LNCaP clone FGC (cell line): ENCODE measurements around the gene ASB13.

Experiments used
- DNase-seq: peaks from one replicate; pipeline ENCODE4 v3.0.0-alpha.2; 2011; ENCODE audit warnings: low read depth
- H3K4me3 ChIP-seq: 2 replicates; pipeline ENCODE4 v1.5.1; 2011; ENCODE audit warnings: mild to moderate bottlenecking, low read depth, low read length, control low read depth
- CTCF ChIP-seq: IDR thresholded peaks from 2 replicates; pipeline ENCODE4 v1.5.1; 2012; ENCODE audit warnings: mild to moderate bottlenecking; ENCODE audit not compliant: control insufficient read depth, insufficient read depth; ENCODE audit errors: extremely low read depth

ASB13 gene

GRCh38 chr10:5666008-5666840, at the start of gene ASB13:
Gene ASB13 (minus strand): TSS chr10:5666595. CDS start chr10:5666551, 44 bp downstream.
- peak within 1 kb of the TSS; percentile 82 for H3K4me3 ChIP-seq
- peak; percentile 13 for DNase-seq
- no peak for TF ChIP-seq CTCF

- H3K4me3 ChIP-seq: no peak overlapping the region
- no peak for TF ChIP-seq CTCF
These were observed 45.2 kb upstream of the ASB13 start for GRCh38 chr10:5711642-5712041.

GRCh38 chr10:5710859-5711258, 44.5 kb upstream of the ASB13 start:
- TF ChIP-seq CTCF: no peak
- no peak for DNase-seq
- no peak overlapping the region for H3K4me3 ChIP-seq

More at GRCh38 chr10:5711642-5712041, 45.2 kb upstream of the ASB13 start:
- DNase-seq: no peak

- no peak for TF ChIP-seq CTCF
- no peak overlapping the region for H3K4me3 ChIP-seq
- no peak for DNase-seq
These were observed 43.5 kb upstream of the ASB13 start for GRCh38 chr10:5709865-5710264.

- TF ChIP-seq CTCF: no peak
These were observed 42.0 kb upstream of the ASB13 start for GRCh38 chr10:5708356-5708755.

GRCh38 chr10:5698062-5698461, 31.7 kb upstream of the ASB13 start:
- no peak for DNase-seq
- TF ChIP-seq CTCF: no peak
- no peak overlapping the region for H3K4me3 ChIP-seq

More at GRCh38 chr10:5708356-5708755, 42.0 kb upstream of the ASB13 start:
- no peak for DNase-seq
- H3K4me3 ChIP-seq: no peak overlapping the region
